GM12878 (cell line): ENCODE results near the gene PPP1R14B.

Source experiments
- BHLHE40 ChIP-seq, 2 experiments: fragments of 450-650 bp in 1 of 2; IDR thresholded peaks; 2 replicates each; pipeline ENCODE4 v1.6.1; 2011 to 2017; ENCODE audit warnings: low read depth in 2 of 2, borderline replicate concordance in 1 of 2, improper control_type of control experiment in 1 of 2, low read length in 1 of 2, mild to moderate bottlenecking in 1 of 2
- CEBPB ChIP-seq, 2 experiments: fragments of 150-350 bp in 1 of 2; IDR thresholded peaks; 2 replicates each; pipeline ENCODE4 v1.6.1; 2012 to 2014; ENCODE audit warnings: low read depth in 2 of 2, low read length in 2 of 2, borderline replicate concordance in 1 of 2, inconsistent platforms in 1 of 2
- CTCF ChIP-seq, 3 experiments: IDR thresholded peaks in 2 of 3; conservative IDR thresholded peaks in 1 of 3; 2 replicates each; pipeline ENCODE4 v1.5.1; 2011; ENCODE audit warnings: low read depth in 3 of 3, low read length in 3 of 3, mild to moderate bottlenecking in 3 of 3, control low read depth in 2 of 3, moderate library complexity in 2 of 3, inconsistent platforms in 1 of 3, mixed read lengths in 1 of 3; ENCODE audit not compliant: control insufficient read depth in 2 of 3, insufficient read depth in 1 of 3; ENCODE audit errors: extremely low read depth in 1 of 3
- EGR1 ChIP-seq, 2 experiments: IDR thresholded peaks; 1 replicate in 1 of 2; 2 replicates in 1 of 2; pipeline ENCODE4 v1.6.1; 2011 to 2012; ENCODE audit warnings: low read depth in 2 of 2, low read length in 2 of 2, borderline replicate concordance in 1 of 2, mild to moderate bottlenecking in 1 of 2, moderate library complexity in 1 of 2
- EZH2 ChIP-seq: IDR thresholded peaks from 2 replicates; pipeline ENCODE4 v1.6.1; 2012; ENCODE audit warnings: low read depth, mild to moderate bottlenecking, control low read depth, inconsistent platforms, low read length, borderline replicate concordance; ENCODE audit not compliant: control insufficient read depth
- JUND ChIP-seq: IDR thresholded peaks from 2 replicates; pipeline ENCODE4 v1.6.1; 2012; ENCODE audit warnings: low read depth, mild to moderate bottlenecking, low read length, improper control_type of control experiment, moderate library complexity
- NRF1 ChIP-seq: conservative IDR thresholded peaks from 2 replicates; pipeline ENCODE4 v1.6.1; 2011; ENCODE audit warnings: mild to moderate bottlenecking, low read depth, low read length, improper control_type of control experiment
- PBX3 ChIP-seq: IDR thresholded peaks from 2 replicates; pipeline ENCODE4 v1.6.1; 2011; ENCODE audit warnings: mild to moderate bottlenecking, low read depth, low read length, moderate library complexity; ENCODE audit not compliant: insufficient replicate concordance
- SMAD5 ChIP-seq: IDR thresholded peaks from 2 replicates; pipeline ENCODE4 v1.6.1; 2016; ENCODE audit warnings: antibody characterized with exemption, low read depth
- SP1 ChIP-seq: IDR thresholded peaks from one replicate; pipeline ENCODE4 v1.6.1; 2011; ENCODE audit warnings: low read depth, low read length
- SPI1 ChIP-seq: IDR thresholded peaks from 2 replicates; pipeline ENCODE4 v1.6.1; 2011; ENCODE audit warnings: low read depth, mild to moderate bottlenecking, low read length, moderate library complexity, borderline replicate concordance; ENCODE audit not compliant: insufficient read depth
- TBL1XR1 ChIP-seq: IDR thresholded peaks from 2 replicates; pipeline ENCODE4 v1.6.1; 2012; ENCODE audit warnings: low read depth, low read length, improper control_type of control experiment
- ZNF24 ChIP-seq: fragments of 450-650 bp; IDR thresholded peaks from 2 replicates; pipeline ENCODE4 v1.6.1; 2017; ENCODE audit warnings: antibody characterized with exemption, mild to moderate bottlenecking

GRCh38 chr11:64231546-64231945 lies 15.2 kb downstream of the PPP1R14B start:
- no peak for TF ChIP-seq EZH2
- no peak for TF ChIP-seq TBL1XR1
- TF ChIP-seq CEBPB (IDR thresholded peaks at IDR 0.05; ENCODE audit: borderline replicate concordance in 1 of 2, low read depth in 2 of 2, low read length in 2 of 2): no peak
- no peak for TF ChIP-seq NRF1
- TF ChIP-seq SPI1: no peak
- no peak for TF ChIP-seq SP1
- no peak for TF ChIP-seq BHLHE40 (IDR thresholded peaks at IDR 0.05; ENCODE audit: borderline replicate concordance in 1 of 2, low read depth in 2 of 2, low read length in 1 of 2)
- TF ChIP-seq EGR1 (IDR thresholded peaks at IDR 0.05; ENCODE audit: borderline replicate concordance in 1 of 2, low read depth in 2 of 2, low read length in 2 of 2): no peak
- no peak for TF ChIP-seq JUND
- no peak for TF ChIP-seq CTCF (IDR thresholded peaks at IDR 0.05 in 2 of 3, conservative IDR thresholded peaks at IDR 0.05 in 1 of 3; ENCODE audit: control insufficient read depth in 2 of 3, extremely low read depth in 1 of 3, insufficient read depth in 1 of 3, low read depth in 3 of 3, low read length in 3 of 3)
- TF ChIP-seq ZNF24: no peak
- TF ChIP-seq SMAD5: no peak
- TF ChIP-seq PBX3: no peak
